AG09319 (cell line): ENCODE measurements around the gene SLC25A34.

ENCODE experiments used
- DNase-seq: peaks from one replicate; pipeline ENCODE4 v3.0.0-alpha.2; 2010; ENCODE audit warnings: low read depth; ENCODE audit errors: extremely low read depth
- CTCF ChIP-seq: IDR thresholded peaks from 2 replicates; pipeline ENCODE4 v1.5.1; 2011; ENCODE audit warnings: low read depth, mild to moderate bottlenecking, inconsistent platforms, low read length, moderate library complexity

The SLC25A34 gene

GRCh38 chr1:15736038-15736891, at the start of gene SLC25A34:
SLC25A34 (plus strand) TSS chr1:15736258; CDS start chr1:15736486, 228 bp downstream.
- no peak for DNase-seq
- TF ChIP-seq CTCF: no peak

GRCh38 chr1:15687446-15687845, 48.6 kb upstream of the SLC25A34 start:
- TF ChIP-seq CTCF: no peak
- DNase-seq: no peak

GRCh38 chr1:15690317-15690716, 45.7 kb upstream of the SLC25A34 start:
- DNase-seq: no peak
- no peak for TF ChIP-seq CTCF

GRCh38 chr1:15691434-15692032, 44.5 kb upstream of the SLC25A34 start:
- DNase-seq: no peak
- no peak for TF ChIP-seq CTCF

- no peak for DNase-seq
- TF ChIP-seq CTCF: no peak
These were observed 43.9 kb upstream of the SLC25A34 start for GRCh38 chr1:15692121-15692682.

- no peak for DNase-seq
These were observed 42.7 kb upstream of the SLC25A34 start for GRCh38 chr1:15693371-15693770.

More at GRCh38 chr1:15693371-15693770, 42.7 kb upstream of the SLC25A34 start:
- no peak for TF ChIP-seq CTCF
